GM21423 (cell line): ENCODE data around the gene APLN.

Source experiments
- ATAC-seq: cut with Tn5 transposase; IDR thresholded peaks from one replicate; pipeline ENCODE4 v1.9.1; 2021; ENCODE audit warnings: mild to moderate bottlenecking, moderate library complexity; ENCODE audit not compliant: unreplicated experiment

The APLN gene

GRCh38 chrX:129663171-129663570 is 8.4 kb upstream of the APLN start:
- no peak for ATAC-seq

- no peak for ATAC-seq
Observed at GRCh38 chrX:129661369-129661768, 6.6 kb upstream of the APLN start.

DNA sequence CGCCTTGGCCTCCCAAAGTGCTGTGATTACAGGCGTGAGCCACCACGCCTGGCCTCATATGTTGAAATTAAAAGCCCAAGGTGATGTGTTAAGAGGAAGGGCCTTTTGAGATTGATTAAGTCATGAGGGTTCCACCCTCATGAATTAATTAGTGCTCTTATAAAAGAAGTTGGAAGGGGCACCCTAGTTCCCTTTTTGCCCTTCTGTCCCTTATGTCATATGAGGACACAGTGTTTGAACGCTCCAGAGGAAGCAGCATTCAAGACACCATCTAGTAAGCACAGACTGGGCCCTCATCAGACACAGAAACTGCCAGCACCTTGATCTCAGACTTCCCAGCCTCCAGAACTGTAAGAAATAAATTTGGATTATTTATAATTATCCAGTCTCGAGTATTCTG is 5.1 kb upstream of the APLN start:
- no peak for ATAC-seq

- no peak for ATAC-seq
Observed at GRCh38 chrX:129659141-129659540, 4.4 kb upstream of the APLN start.

GRCh38 chrX:129658429-129658828 is 3.7 kb upstream of the APLN start:
- ATAC-seq: no peak

- ATAC-seq: no peak
Observed at GRCh38 chrX:129655547-129656249, 942 bp upstream of the APLN start.

DNA sequence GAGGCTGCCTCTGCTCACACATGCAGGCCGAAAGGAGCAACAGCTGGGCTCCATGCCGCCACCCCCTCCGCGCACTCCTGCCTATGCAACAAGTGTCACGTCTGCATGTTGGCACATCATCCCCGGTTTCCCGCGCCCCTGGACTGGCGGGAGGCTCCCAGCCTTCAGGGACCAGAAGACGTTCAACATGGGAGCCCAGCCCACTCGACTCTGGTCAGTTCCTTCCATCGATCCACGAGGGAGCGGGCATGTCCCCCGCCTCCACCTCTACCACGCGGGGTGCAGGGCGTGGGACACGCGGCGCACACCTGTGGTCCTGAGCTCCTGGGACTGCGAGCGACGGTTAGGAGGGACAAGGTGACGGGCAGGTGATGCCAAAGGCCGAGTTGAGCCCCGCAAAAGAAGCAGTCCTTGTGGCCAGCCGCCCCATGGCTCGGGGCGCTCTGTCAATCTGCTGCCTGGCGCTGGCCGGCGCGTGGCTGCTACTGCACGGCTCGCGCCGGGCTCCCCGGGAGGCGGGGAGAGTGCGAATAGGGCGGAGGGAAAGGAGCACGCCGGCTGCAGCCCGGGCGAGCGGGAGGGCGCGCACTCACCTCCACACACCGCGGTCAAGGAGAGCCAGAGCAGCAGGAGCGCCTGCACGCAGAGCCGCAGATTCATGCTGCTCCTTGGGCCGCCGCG is 645 bp downstream of the APLN start:
- ATAC-seq: peak; percentile 62

- ATAC-seq: no peak
Observed at GRCh38 chrX:129653181-129653970, 1.4 kb downstream of the APLN start.

GRCh38 chrX:129652565-129653169 is 2.1 kb downstream of the APLN start:
- ATAC-seq: no peak

- ATAC-seq: no peak
Observed at GRCh38 chrX:129651756-129652564, 2.8 kb downstream of the APLN start.

DNA sequence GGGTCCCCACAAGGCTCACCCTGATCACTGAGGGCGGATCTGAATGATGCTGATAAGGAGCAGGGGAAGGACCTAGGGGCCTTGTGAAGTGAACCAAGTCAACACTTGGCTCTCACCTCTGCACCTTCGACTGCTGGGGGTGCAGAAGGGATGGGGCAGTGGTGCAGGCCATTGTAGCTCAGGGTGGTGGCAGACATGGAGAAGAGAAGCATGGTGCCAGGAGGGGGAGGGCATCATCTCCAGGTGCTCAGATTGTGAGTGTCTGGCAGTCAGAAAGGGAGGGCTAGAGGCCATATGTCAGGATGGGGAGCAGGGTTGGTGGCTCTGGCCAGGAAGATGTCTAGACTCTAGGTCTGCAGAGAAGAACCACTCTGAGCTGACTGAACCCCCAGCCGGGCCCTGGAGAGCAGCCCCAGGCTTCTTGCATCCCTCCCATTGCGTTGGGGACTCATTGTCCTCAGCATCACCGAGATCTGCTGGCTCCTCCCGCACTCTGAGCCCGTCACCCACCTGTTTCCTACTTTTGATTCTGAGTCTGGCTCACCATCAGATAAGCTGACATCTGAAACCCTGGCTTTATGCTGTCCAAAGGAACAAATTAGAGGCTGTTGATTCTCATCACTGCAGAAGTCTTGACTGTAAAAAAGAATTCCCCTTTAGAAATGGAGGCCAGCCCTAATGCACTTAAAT is 3.8 kb downstream of the APLN start:
- ATAC-seq: no peak

- ATAC-seq: no peak
Observed at GRCh38 chrX:129650183-129650689, 4.5 kb downstream of the APLN start.

- ATAC-seq: no peak
Observed at GRCh38 chrX:129649268-129650182, 5.2 kb downstream of the APLN start.

DNA sequence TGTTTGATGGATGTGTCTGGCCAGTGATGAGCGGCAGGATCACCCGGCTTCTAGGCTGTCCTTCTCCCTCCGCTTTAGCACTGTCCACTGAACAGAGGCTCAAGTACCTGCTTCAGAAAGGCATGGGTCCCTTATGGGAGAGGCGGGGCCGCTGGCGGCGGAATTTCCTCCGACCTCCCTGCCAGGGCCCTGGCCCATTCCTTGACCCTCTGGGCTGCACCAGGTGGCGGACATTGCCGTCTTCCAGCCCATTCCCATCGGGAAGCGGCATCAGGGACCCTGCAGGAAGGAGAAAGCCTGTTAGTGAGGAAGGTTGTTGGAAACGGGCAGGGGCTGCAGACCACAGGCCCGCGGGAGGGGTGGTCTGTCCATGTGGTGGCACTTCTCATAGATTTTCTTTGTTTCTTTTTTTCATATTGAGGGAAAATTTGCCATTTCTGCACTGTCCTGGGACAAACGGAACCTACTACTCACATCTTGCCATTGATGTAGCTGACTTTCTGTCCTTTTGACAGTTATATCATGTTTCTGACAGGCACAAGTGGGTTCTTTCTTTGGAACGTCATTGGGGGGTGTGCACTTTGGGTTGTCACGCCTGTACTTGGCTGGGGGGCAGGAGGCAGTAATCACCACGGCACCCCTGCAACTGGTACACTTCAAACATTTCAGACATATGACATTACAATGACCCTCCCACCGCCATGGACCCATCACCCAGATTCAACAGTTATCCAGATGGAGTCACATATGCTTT is 6.1 kb downstream of the APLN start:
- no peak for ATAC-seq

GRCh38 chrX:129647418-129648410 is 7.0 kb downstream of the APLN start:
- no peak for ATAC-seq

GRCh38 chrX:129646566-129647417 is 8.0 kb downstream of the APLN start:
- no peak for ATAC-seq
